ENCODE data around the gene LDLRAD2. TPM values are rescaled to one million over a fixed set of nuclear protein-coding genes. Genes with fewer than 3 reads are reported as not detected.

LDLRAD2 gene
- total and polyA plus RNA-seq, 4 donors: 0.12 to 2.7 (median 0.23) TPM; not detected in 1

- TF ChIP-seq CTCF (IDR thresholded peaks at IDR 0.05; ENCODE audit: low read depth, low read length, missing input control) (no peak), RAD21 (IDR thresholded peaks at IDR 0.05) (no peak), SP1 (IDR thresholded peaks at IDR 0.05) (no peak), TAF1 (conservative IDR thresholded peaks at IDR 0.05) (no peak), FOXA1 (IDR thresholded peaks at IDR 0.05) (no peak), HNF4A (conservative IDR thresholded peaks at IDR 0.05) (no peak), RXRA (IDR thresholded peaks at IDR 0.05) (no peak), JUND (IDR thresholded peaks at IDR 0.05) (no peak)
Measured at GRCh38 chr1:21829294-21829693, 17.2 kb downstream of the LDLRAD2 start (continued).

- WGBS: 96% methylated on average over 23 of the region's 23 CpGs
- Histone ChIP-seq H3K4me3 (ENCODE audit: low read depth in 1 of 3, low read length in 3 of 3) (no peak overlapping the region), H3K9me3 (ENCODE audit: control insufficient read depth in 4 of 4, low read length in 3 of 4) (peaks cover 0 to 7% (median 2%) of the 10 kb centered on the region in 4 donors), H3K27me3 (ENCODE audit: control insufficient read depth in 4 of 4, insufficient read depth in 4 of 4, low read length in 3 of 4) (no peaks in the 10 kb centered on the region), H3K36me3 (ENCODE audit: control insufficient read depth in 4 of 4, insufficient read depth in 3 of 4, low read depth in 1 of 4, low read length in 3 of 4) (peaks cover 0 to 18% (median 6%) of the 10 kb centered on the region in 4 donors), H3K27ac (ENCODE audit: low read depth in 1 of 2, low read length in 2 of 2) (no peak overlapping the region), H3K4me1 (ENCODE audit: control insufficient read depth in 4 of 4, insufficient read depth in 4 of 4, low read length in 3 of 4) (no peaks in the 10 kb centered on the region), H3K9ac (ENCODE audit: low read depth in 1 of 2, low read length in 2 of 2) (no peak overlapping the region)
- DNase-seq (ENCODE audit: low spot score): no peak
- no peak for TF ChIP-seq ATF3 (IDR thresholded peaks at IDR 0.05)
- no peak for TF ChIP-seq FOXA1 (IDR thresholded peaks at IDR 0.05)
- TF ChIP-seq HNF4A (conservative IDR thresholded peaks at IDR 0.05): no peak
- no peak for TF ChIP-seq RXRA (IDR thresholded peaks at IDR 0.05)
- TF ChIP-seq MAX (IDR thresholded peaks at IDR 0.05): no peak
- TF ChIP-seq YY1 (IDR thresholded peaks at IDR 0.05): no peak
- TF ChIP-seq TAF1 (conservative IDR thresholded peaks at IDR 0.05): no peak
- no peak for TF ChIP-seq CTCF (IDR thresholded peaks at IDR 0.05; ENCODE audit: low read depth, low read length, missing input control)
- no peak for TF ChIP-seq GABPA (IDR thresholded peaks at IDR 0.05 in 1 of 2, conservative IDR thresholded peaks at IDR 0.05 in 1 of 2)
- no peak for TF ChIP-seq FOXA2 (IDR thresholded peaks at IDR 0.05)
- no peak for TF ChIP-seq HNF4G (IDR thresholded peaks at IDR 0.05)
- no peak for TF ChIP-seq RAD21 (IDR thresholded peaks at IDR 0.05)
- TF ChIP-seq NR2F2 (IDR thresholded peaks at IDR 0.05): no peak
- no peak for TF ChIP-seq SP1 (IDR thresholded peaks at IDR 0.05)
- no peak for TF ChIP-seq JUND (IDR thresholded peaks at IDR 0.05)
Measured at GRCh38 chr1:21830792-21831453, 18.9 kb downstream of the LDLRAD2 start.

GRCh38 chr1:21831454-21831970, 19.4 kb downstream of the LDLRAD2 start:
- 94% methylated on average over 14 of the region's 14 CpGs for WGBS
- peaks cover 0 to 18% (median 6%) of the 10 kb centered on the region in 4 donors for H3K36me3 ChIP-seq (ENCODE audit: control insufficient read depth in 4 of 4, insufficient read depth in 3 of 4, low read depth in 1 of 4, low read length in 3 of 4)
- TF ChIP-seq FOXA1 (IDR thresholded peaks at IDR 0.05) (no peak), EGR1 (IDR thresholded peaks at IDR 0.05; ENCODE audit: low read depth in 2 of 2) (no peak), HNF4A (conservative IDR thresholded peaks at IDR 0.05) (no peak), JUND (IDR thresholded peaks at IDR 0.05) (no peak), CTCF (IDR thresholded peaks at IDR 0.05; ENCODE audit: low read depth, low read length, missing input control) (no peak), YY1 (IDR thresholded peaks at IDR 0.05) (no peak), FOXA2 (IDR thresholded peaks at IDR 0.05) (no peak), REST (IDR thresholded peaks at IDR 0.05) (no peak)

More at GRCh38 chr1:21831454-21831970, 19.4 kb downstream of the LDLRAD2 start:
- no peak overlapping the region for H3K4me3 ChIP-seq (ENCODE audit: low read depth in 1 of 3, low read length in 3 of 3)
- no peaks in the 10 kb centered on the region for H3K4me1 ChIP-seq (ENCODE audit: control insufficient read depth in 4 of 4, insufficient read depth in 4 of 4, low read length in 3 of 4)
- no peak overlapping the region for H3K9ac ChIP-seq (ENCODE audit: low read depth in 1 of 2, low read length in 2 of 2)
- DNase-seq (ENCODE audit: low spot score): no peak
- H3K27ac ChIP-seq (ENCODE audit: low read depth in 1 of 2, low read length in 2 of 2): no peak overlapping the region
- peaks cover 0 to 7% (median 2%) of the 10 kb centered on the region in 4 donors for H3K9me3 ChIP-seq (ENCODE audit: control insufficient read depth in 4 of 4, low read length in 3 of 4)
- no peaks in the 10 kb centered on the region for H3K27me3 ChIP-seq (ENCODE audit: control insufficient read depth in 4 of 4, insufficient read depth in 4 of 4, low read length in 3 of 4)
